IMR-90 (cell line): ENCODE measurements around the gene TMEM45B. TPM values are rescaled to one million over a fixed set of nuclear protein-coding genes. Genes with fewer than 3 reads are reported as not detected.

Source experiments
- ATAC-seq: fragments of 200-7000 bp; cut with Tn5 transposase; 2 replicates; pipeline ENCODE4 v1.9.1; 2020; ENCODE audit warnings: low read depth, mild to moderate bottlenecking, moderate library complexity
- BruUV-seq: library from RNA; stranded (reverse); fragments of 400-500 nt; replicated peaks from 2 replicates; lab custom pipeline; 2021; lab: Mats Ljungman, UMichigan
- CTCF ChIA-PET: fragments of 300-600 bp; formaldehyde crosslinking; extraction: SDS; loops from one replicate; lab custom pipeline; 2021; ENCODE audit warnings: antibody characterized with exemption; lab: Yijun Ruan, JAX
- POLR2A ChIA-PET: fragments of 300-600 bp; sonication (Branson Sonifier 250); formaldehyde crosslinking; loops from one replicate; lab custom pipeline; 2022; ENCODE audit warnings: antibody characterized with exemption; ENCODE audit not compliant: unreplicated experiment; lab: Charles Lee
- DNase-seq: peaks from one replicate; pipeline ENCODE4 v3.0.0; 2013
- H2AFZ ChIP-seq: replicated peaks from 2 replicates; pipeline ENCODE3; 2013; ENCODE audit warnings: low read length, mild to moderate bottlenecking; ENCODE audit not compliant: poor library complexity
- H2AK5ac ChIP-seq: 2 replicates; pipeline ENCODE4 v1.6.1; 2013; ENCODE audit warnings: low read depth, low read length, inconsistent platforms
- H2AK9ac ChIP-seq: replicated peaks from 2 replicates; pipeline ENCODE3; 2013; ENCODE audit warnings: mild to moderate bottlenecking, low read depth, low read length, moderate library complexity; ENCODE audit not compliant: poor library complexity
- H2BK120ac ChIP-seq: 2 replicates; pipeline ENCODE4 v1.6.1; 2013; ENCODE audit warnings: low read depth, low read length, inconsistent platforms
- H2BK15ac ChIP-seq: 3 replicates; pipeline ENCODE4 v1.6.1; 2013; ENCODE audit warnings: low read depth, low read length, inconsistent platforms
- H2BK20ac ChIP-seq: 2 replicates; pipeline ENCODE4 v1.6.1; 2013; ENCODE audit warnings: low read depth, mild to moderate bottlenecking, inconsistent platforms, low read length, moderate library complexity
- H2BK5ac ChIP-seq: 2 replicates; pipeline ENCODE4 v1.6.1; 2013; ENCODE audit warnings: mild to moderate bottlenecking, low read depth, low read length, inconsistent platforms; ENCODE audit not compliant: poor library complexity, severe bottlenecking
- H3K14ac ChIP-seq: replicated peaks from 2 replicates; pipeline ENCODE4 v1.6.1; 2013; ENCODE audit warnings: low read depth, low read length, inconsistent platforms
- H3K18ac ChIP-seq: 2 replicates; pipeline ENCODE4 v1.6.1; 2013; ENCODE audit warnings: low read depth, low read length, control low read depth
- H3K23ac ChIP-seq: 2 replicates; pipeline ENCODE4 v1.6.1; 2013; ENCODE audit warnings: low read depth, low read length, inconsistent platforms
- H3K27ac ChIP-seq: 2 replicates; pipeline ENCODE4 v1.5.1; 2013; ENCODE audit warnings: mild to moderate bottlenecking, control low read depth, low read length; ENCODE audit not compliant: insufficient read depth
- H3K27me3 ChIP-seq: 2 replicates; pipeline ENCODE4 v1.6.1; 2013; ENCODE audit warnings: low read length; ENCODE audit not compliant: control insufficient read depth, insufficient read depth
- H3K36me3 ChIP-seq: 2 replicates; pipeline ENCODE4 v1.6.1; 2013; ENCODE audit warnings: low read length, mixed read lengths; ENCODE audit not compliant: control insufficient read depth, insufficient read depth
- H3K4ac ChIP-seq: 2 replicates; pipeline ENCODE4 v1.6.1; 2013; ENCODE audit warnings: low read depth, low read length, inconsistent platforms
- H3K4me1 ChIP-seq: 2 replicates; pipeline ENCODE4 v1.6.1; 2013; ENCODE audit warnings: low read length, mixed read lengths; ENCODE audit not compliant: control insufficient read depth, insufficient read depth
- H3K4me2 ChIP-seq: 2 replicates; pipeline ENCODE4 v1.6.1; 2013; ENCODE audit warnings: low read depth, mild to moderate bottlenecking, control low read depth, low read length, moderate library complexity
- H3K4me3 ChIP-seq: 2 replicates; pipeline ENCODE4 v1.5.1; 2013; ENCODE audit warnings: low read depth, mild to moderate bottlenecking, control low read depth, low read length, moderate library complexity; ENCODE audit not compliant: insufficient read depth
- H3K56ac ChIP-seq: 2 replicates; pipeline ENCODE4 v1.6.1; 2013; ENCODE audit warnings: low read length, inconsistent platforms; ENCODE audit not compliant: insufficient read depth; ENCODE audit errors: extremely low read depth
- H3K79me1 ChIP-seq, 2 experiments: 2 replicates each; pipeline ENCODE4 v1.6.1; 2013; ENCODE audit warnings: low read length in 2 of 2, inconsistent platforms in 1 of 2, low read depth in 1 of 2
- H3K9ac ChIP-seq: 2 replicates; pipeline ENCODE4 v1.6.1; 2013; ENCODE audit warnings: low read depth, low read length, control low read depth
- H3K9me1 ChIP-seq: 2 replicates; pipeline ENCODE4 v1.6.1; 2013; ENCODE audit warnings: low read length, inconsistent platforms; ENCODE audit not compliant: insufficient read depth
- H3K9me3 ChIP-seq: 2 replicates; pipeline ENCODE4 v1.6.1; 2013; ENCODE audit warnings: low read length; ENCODE audit not compliant: control insufficient read depth, insufficient read depth
- H4K20me1 ChIP-seq: 2 replicates; pipeline ENCODE4 v1.6.1; 2013; ENCODE audit warnings: low read length, inconsistent platforms; ENCODE audit not compliant: insufficient read depth
- H4K5ac ChIP-seq: 2 replicates; pipeline ENCODE4 v1.6.1; 2013; ENCODE audit warnings: mild to moderate bottlenecking, low read depth, low read length, control low read depth
- H4K8ac ChIP-seq, 2 experiments: 2 replicates each; pipeline ENCODE4 v1.6.1; 2013; ENCODE audit warnings: low read depth in 2 of 2, low read length in 2 of 2, control low read depth in 1 of 2, inconsistent platforms in 1 of 2
- H4K91ac ChIP-seq: 2 replicates; pipeline ENCODE4 v1.6.1; 2013; ENCODE audit warnings: low read depth, low read length, inconsistent platforms; ENCODE audit not compliant: insufficient read depth
- CHD1 ChIP-seq: IDR thresholded peaks from 2 replicates; pipeline ENCODE4 v1.6.1; 2012; ENCODE audit warnings: low read depth, low read length, improper control_type of control experiment
- FOS ChIP-seq: fragments of 150-350 bp; IDR thresholded peaks from 2 replicates; pipeline ENCODE4 v1.6.1; 2016; ENCODE audit warnings: low read depth, low read length
- RCOR1 ChIP-seq: IDR thresholded peaks from 2 replicates; pipeline ENCODE4 v1.6.1; 2012; ENCODE audit warnings: mild to moderate bottlenecking, low read length, improper control_type of control experiment; ENCODE audit not compliant: insufficient replicate concordance
- WGBS, 2 experiments: methylation state at CpG; one replicate each; pipeline versions ENCODE4 v1.1.5 to v1.1.7; 2013; ENCODE audit warnings: missing lambda C conversion rate in 2 of 2; ENCODE audit not compliant: insufficient read length in 1 of 2; ENCODE audit errors: extremely low coverage in 2 of 2; 5-methylcytosine and 5-hydroxymethylcytosine counted together
- dilution Hi-C: fragments of 300-500 bp; cut with HindIII; formaldehyde crosslinking; loops from one replicate; pipeline ENCODE4 v1.14.3; 2018; ENCODE audit warnings: low sequenced_read_pairs; ENCODE audit not compliant: unreplicated experiment
- in situ Hi-C: fragments of 300-500 bp; cut with MboI; formaldehyde crosslinking; loops from 3 replicates; pipeline ENCODE4 v1.14.3; 2019; ENCODE audit warnings: low sequenced_read_pairs, inconsistent platforms, mixed read lengths
- intact Hi-C: fragments of 100-400 bp; cut with micrococcal nuclease; formaldehyde crosslinking; loops from 2 replicates; pipeline ENCODE4 v1.10.0; 2022
- polyA plus RNA-seq, 3 experiments: library from polyadenylated mRNA; depleted of rRNA; stranded (reverse); fragments of >200 nt; gene quantifications; 2 replicates each; pipeline ENCODE4 v1.2.3, GENCODE V29; 2012; ENCODE audit warnings: low replicate concordance in 1 of 3
- total RNA-seq: library from RNA; depleted of rRNA; stranded (reverse); fragments of >200 nt; gene quantifications from 2 replicates; pipeline ENCODE4 v1.2.3, GENCODE V29; 2012
- TF ChIP-seq, protein P1 (sequence below): conservative IDR thresholded peaks from 2 replicates; pipeline ENCODE4 v1.5.1; 2012; ENCODE audit warnings: mild to moderate bottlenecking, low read depth, low read length, improper control_type of control experiment

The TMEM45B gene
- total and polyA plus RNA-seq, 2 of the 4 experiments (the other 2 are of a cell fraction) = not detected

DNA sequence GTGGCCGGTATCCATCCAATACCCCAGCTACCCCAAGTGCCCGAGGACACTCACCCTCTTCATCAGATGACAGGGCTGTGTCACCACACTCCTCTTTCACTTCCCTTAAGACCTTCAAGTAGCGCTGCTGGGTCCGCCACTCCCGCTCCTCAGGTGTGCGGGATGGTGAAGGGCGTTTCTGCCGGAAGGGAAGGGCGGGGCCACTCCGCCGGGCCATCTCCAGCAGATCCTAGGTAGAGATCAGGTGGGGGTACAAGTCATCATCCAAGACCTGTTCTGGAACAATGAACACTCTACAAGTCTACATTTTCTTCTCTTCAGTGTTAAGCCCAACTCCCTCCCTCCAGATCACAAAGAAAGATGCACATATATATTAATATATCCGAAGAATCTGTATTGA, 69.7 kb downstream of the TMEM45B start:
- ATAC-seq = no peak

More for the DNA sequence above, 69.7 kb downstream of the TMEM45B start:
- H2BK15ac ChIP-seq = no peak overlapping the region
- H3K14ac ChIP-seq = no peak overlapping the region
- TF ChIP-seq, protein P1, sequence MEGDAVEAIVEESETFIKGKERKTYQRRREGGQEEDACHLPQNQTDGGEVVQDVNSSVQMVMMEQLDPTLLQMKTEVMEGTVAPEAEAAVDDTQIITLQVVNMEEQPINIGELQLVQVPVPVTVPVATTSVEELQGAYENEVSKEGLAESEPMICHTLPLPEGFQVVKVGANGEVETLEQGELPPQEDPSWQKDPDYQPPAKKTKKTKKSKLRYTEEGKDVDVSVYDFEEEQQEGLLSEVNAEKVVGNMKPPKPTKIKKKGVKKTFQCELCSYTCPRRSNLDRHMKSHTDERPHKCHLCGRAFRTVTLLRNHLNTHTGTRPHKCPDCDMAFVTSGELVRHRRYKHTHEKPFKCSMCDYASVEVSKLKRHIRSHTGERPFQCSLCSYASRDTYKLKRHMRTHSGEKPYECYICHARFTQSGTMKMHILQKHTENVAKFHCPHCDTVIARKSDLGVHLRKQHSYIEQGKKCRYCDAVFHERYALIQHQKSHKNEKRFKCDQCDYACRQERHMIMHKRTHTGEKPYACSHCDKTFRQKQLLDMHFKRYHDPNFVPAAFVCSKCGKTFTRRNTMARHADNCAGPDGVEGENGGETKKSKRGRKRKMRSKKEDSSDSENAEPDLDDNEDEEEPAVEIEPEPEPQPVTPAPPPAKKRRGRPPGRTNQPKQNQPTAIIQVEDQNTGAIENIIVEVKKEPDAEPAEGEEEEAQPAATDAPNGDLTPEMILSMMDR = no peak
- TF ChIP-seq FOS (no peak), RCOR1 (no peak), CHD1 (no peak)
- no peak overlapping the region for H3K4me2 ChIP-seq
- no peaks in the 10 kb centered on the region for H3K4me1 ChIP-seq
- H3K27me3 ChIP-seq = no peaks in the 10 kb centered on the region
- peaks cover 55% of the 10 kb centered on the region for H3K36me3 ChIP-seq
- no peak overlapping the region for H2BK5ac ChIP-seq
- H2AK5ac ChIP-seq = no peak overlapping the region
- no peak overlapping the region for H2BK120ac ChIP-seq
- H2BK20ac ChIP-seq = no peak overlapping the region
- ChIA-PET CTCF (no interaction called here), POLR2A (no interaction called here)
- in situ Hi-C loops = no loop called here
- no peak overlapping the region for H3K9ac ChIP-seq
- H3K18ac ChIP-seq = no peak overlapping the region
- BruUV-seq = no TSS peak
- no peak overlapping the region for H4K5ac ChIP-seq
- H2AFZ ChIP-seq = no peak overlapping the region
- H3K4me3 ChIP-seq = no peak overlapping the region
- DNase-seq = no peak
- WGBS, 2 experiments = 80% methylated on average over 1 of the region's 12 CpGs; no CpG with 5 or more reads in 1 of the 2 experiments
- no peaks in the 10 kb centered on the region for H3K9me3 ChIP-seq
- no peak overlapping the region for H3K23ac ChIP-seq
- H3K79me1 ChIP-seq = peaks cover 0 to 7% of the 10 kb centered on the region in 2 experiments; a peak in 2 of 4 replicates
- dilution Hi-C loops = no loop called here
- no peak overlapping the region for H4K8ac ChIP-seq
- H3K56ac ChIP-seq = no peak overlapping the region
- no peaks in the 10 kb centered on the region for H3K9me1 ChIP-seq
- no peaks in the 10 kb centered on the region for H4K20me1 ChIP-seq
- intact Hi-C loops = no loop called here
- H2AK9ac ChIP-seq = no peak overlapping the region
- H4K91ac ChIP-seq = no peak overlapping the region
- no peak overlapping the region for H3K4ac ChIP-seq
- no peak overlapping the region for H3K27ac ChIP-seq
